A549 (cell line): ENCODE measurements around the gene SEMA7A. TPM values are rescaled to one million over a fixed set of nuclear protein-coding genes. Genes with fewer than 3 reads are reported as not detected.

Experiments used
- ATAC-seq, 2 experiments: fragments of 200-7000 bp in 1 of 2; fragments of >200 bp in 1 of 2; cut with Nextera tagmentation in 1 of 2; cut with Tn5 transposase in 1 of 2; 3 replicates each; pipeline versions ENCODE4 v1.8.0 to v1.9.1; 2018 to 2020; ENCODE audit warnings: mild to moderate bottlenecking in 1 of 2, moderate library complexity in 1 of 2
- CTCF ChIA-PET: fragments of 300-600 bp; sonication (Branson Sonifier 250); formaldehyde crosslinking; extraction: SDS; loops from one replicate; lab custom pipeline; 2021; ENCODE audit warnings: antibody characterized with exemption, inconsistent platforms; lab: Yijun Ruan, JAX
- POLR2A ChIA-PET: fragments of 350-600 bp; formaldehyde crosslinking; extraction: SDS; loops from one replicate; lab custom pipeline; 2021; ENCODE audit warnings: antibody characterized with exemption, inconsistent platforms; lab: Yijun Ruan, JAX
- DNase-seq, 2 experiments: peaks; one replicate each; pipeline versions ENCODE4 v3.0.0 to v3.0.0-alpha.2; 2011 to 2016; ENCODE audit warnings: low read depth in 1 of 2, low spot score in 1 of 2
- FAIRE-seq: peaks from 2 replicates; lab custom pipeline; 2011; peaks lifted over from hg19 to GRCh38; lab: Jason Lieb, UNC
- H3K27ac ChIP-seq, 2 experiments: fragments of >200 bp; sonication (Bioruptor Twin); formaldehyde crosslinking; 3 replicates each; pipeline ENCODE4 v1.5.1; 2016 to 2017
- H3K4me1 ChIP-seq: fragments of >200 bp; sonication (Bioruptor Twin); formaldehyde crosslinking; 3 replicates; pipeline ENCODE4 v1.6.1; 2016
- H3K4me2 ChIP-seq: fragments of >200 bp; sonication (Bioruptor Twin); formaldehyde crosslinking; 3 replicates; pipeline ENCODE4 v1.6.1; 2016
- H3K4me3 ChIP-seq: fragments of >200 bp; sonication (Bioruptor Twin); formaldehyde crosslinking; 3 replicates; pipeline ENCODE4 v1.5.1; 2016
- H3K9me3 ChIP-seq: fragments of >200 bp; sonication (Bioruptor Twin); formaldehyde crosslinking; 3 replicates; pipeline ENCODE4 v1.6.1; 2016
- ATOH8 ChIP-seq: fragments of 250-450 bp; sonication (Bioruptor Pico); IDR thresholded peaks from 2 replicates; pipeline ENCODE4 v1.5.0; 2020; ENCODE audit warnings: low read depth, mild to moderate bottlenecking, moderate library complexity
- CEBPB ChIP-seq, 2 experiments: fragments of >200 bp in 1 of 2; sonication (Bioruptor Twin) in 1 of 2; formaldehyde crosslinking in 1 of 2; IDR thresholded peaks; 2 replicates each; pipeline ENCODE4 v1.6.1; 2012 to 2016
- CHD4 ChIP-seq: fragments of 200-600 bp; sonication (generic); IDR thresholded peaks from 2 replicates; pipeline ENCODE4 v1.6.1; 2016; ENCODE audit warnings: antibody characterized with exemption, mild to moderate bottlenecking, borderline replicate concordance
- ELK1 ChIP-seq: fragments of 150-350 bp; IDR thresholded peaks from 2 replicates; pipeline ENCODE4 v1.6.1; 2014; ENCODE audit warnings: low read depth, mild to moderate bottlenecking, low read length
- FOSL2 ChIP-seq, 2 experiments: fragments of 450-650 bp in 1 of 2; fragments of >200 bp in 1 of 2; sonication (Bioruptor Twin) in 1 of 2; formaldehyde crosslinking; IDR thresholded peaks; 2 replicates each; pipeline versions ENCODE4 v1.5.0 to v1.6.1; 2016 to 2020; ENCODE audit warnings: mild to moderate bottlenecking in 1 of 2, moderate library complexity in 1 of 2
- GATA3 ChIP-seq: IDR thresholded peaks from 2 replicates; pipeline ENCODE4 v1.6.1; 2012; ENCODE audit warnings: borderline replicate concordance
- HEYL ChIP-seq: fragments of 250-450 bp; sonication (Bioruptor Pico); IDR thresholded peaks from 2 replicates; pipeline ENCODE4 v1.8.0; 2021; ENCODE audit warnings: mild to moderate bottlenecking, moderate library complexity
- HOXA7 ChIP-seq: fragments of 250-450 bp; sonication (Bioruptor Pico); IDR thresholded peaks from 2 replicates; pipeline ENCODE4 v1.5.0; 2020; ENCODE audit warnings: mild to moderate bottlenecking, moderate library complexity
- HOXB5 ChIP-seq: fragments of 250-450 bp; sonication (Bioruptor Pico); IDR thresholded peaks from 2 replicates; pipeline ENCODE4 v1.5.0; 2020; ENCODE audit warnings: mild to moderate bottlenecking, moderate library complexity
- KDM1A ChIP-seq: fragments of 200-600 bp; sonication (generic); IDR thresholded peaks from 2 replicates; pipeline ENCODE4 v1.6.1; 2016; ENCODE audit warnings: low read depth, mild to moderate bottlenecking
- MAFK ChIP-seq: fragments of 450-650 bp; IDR thresholded peaks from 2 replicates; pipeline ENCODE4 v1.6.1; 2014; ENCODE audit not compliant: partially characterized antibody
- MAX ChIP-seq: IDR thresholded peaks from 2 replicates; pipeline ENCODE4 v1.6.1; 2012
- NPAS2 ChIP-seq: fragments of 250-450 bp; sonication (Bioruptor Pico); IDR thresholded peaks from 2 replicates; pipeline ENCODE4 v1.8.0; 2022; ENCODE audit warnings: mild to moderate bottlenecking, moderate library complexity, borderline replicate concordance
- NR3C1 ChIP-seq: fragments of >200 bp; sonication (Bioruptor Twin); formaldehyde crosslinking; IDR thresholded peaks from 3 replicates; pipeline ENCODE4 v1.6.1; 2017
- PBX3 ChIP-seq: IDR thresholded peaks from 2 replicates; pipeline ENCODE4 v1.6.1; 2012
- POLR2A ChIP-seq: IDR thresholded peaks from 2 replicates; pipeline ENCODE4 v1.6.1; 2012; ENCODE audit warnings: mild to moderate bottlenecking, low read length
- RAD21 ChIP-seq, 2 experiments: fragments of >200 bp in 1 of 2; sonication (Bioruptor Twin) in 1 of 2; formaldehyde crosslinking in 1 of 2; IDR thresholded peaks in 1 of 2; conservative IDR thresholded peaks in 1 of 2; 2 replicates in 1 of 2; 3 replicates in 1 of 2; pipeline ENCODE4 v1.6.1; 2012 to 2018; ENCODE audit warnings: inconsistent platforms in 1 of 2
- RARB ChIP-seq: fragments of 250-450 bp; sonication (Bioruptor Pico); IDR thresholded peaks from 2 replicates; pipeline ENCODE4 v1.8.0; 2021; ENCODE audit warnings: mild to moderate bottlenecking, moderate library complexity
- REST ChIP-seq: fragments of 200-600 bp; sonication (generic); IDR thresholded peaks from 2 replicates; pipeline ENCODE4 v1.6.1; 2016; ENCODE audit warnings: antibody characterized with exemption, mild to moderate bottlenecking, moderate library complexity
- RNF2 ChIP-seq: fragments of 200-600 bp; sonication (generic); IDR thresholded peaks from 2 replicates; pipeline ENCODE4 v1.6.1; 2016; ENCODE audit warnings: low read depth, mild to moderate bottlenecking, antibody characterized with exemption, moderate library complexity, borderline replicate concordance
- SMC3 ChIP-seq: fragments of >200 bp; sonication (Bioruptor Twin); formaldehyde crosslinking; IDR thresholded peaks from 3 replicates; pipeline ENCODE4 v1.6.1; 2018; ENCODE audit warnings: inconsistent platforms
- TFCP2L1 ChIP-seq: fragments of 250-450 bp; sonication (Bioruptor Pico); IDR thresholded peaks from 2 replicates; pipeline ENCODE4 v1.5.0; 2021; ENCODE audit warnings: mild to moderate bottlenecking
- TP53 ChIP-seq: fragments of 250-450 bp; sonication (Bioruptor Pico); IDR thresholded peaks from 2 replicates; pipeline ENCODE4 v1.5.0; 2021; ENCODE audit warnings: mild to moderate bottlenecking, moderate library complexity
- ZC3H11A ChIP-seq: fragments of 450-650 bp; IDR thresholded peaks from 2 replicates; pipeline ENCODE4 v1.6.1; 2014; ENCODE audit warnings: antibody characterized with exemption, mild to moderate bottlenecking
- WGBS: methylation state at CpG from one replicate; pipeline ENCODE4 v1.1.6; 2017; ENCODE audit errors: missing lambda C conversion rate; 5-methylcytosine and 5-hydroxymethylcytosine counted together
- polyA plus RNA-seq, 4 experiments: library from polyadenylated mRNA; depleted of rRNA in 3 of 4; stranded (reverse); fragments of >200 nt; fragmentation: RNase III in 1 of 4; extraction: RNeasy Plus Mini Kit Qiagen cat#74134 plus additional on column Dnase treatment in 1 of 4; gene quantifications; 2 replicates in 3 of 4; 3 replicates in 1 of 4; pipeline ENCODE4 v1.2.3, GENCODE V29; 2011 to 2017

Gene SEMA7A
- polyA plus RNA-seq, 2 of the 4 experiments (the other 2 are of a cell fraction): 0.44 to 1.2 TPM

- CTCF ChIA-PET: interaction anchor here (0.8 to 2.5 kb wide), 7 partner anchors 9 to 361 kb away, joined by 3 to 16 read pairs (median 4); no protein-coding TSS in a partner anchor
Measured at GRCh38 chr15:74410502-74410901, 23.3 kb downstream of the SEMA7A start.

GRCh38 chr15:74409225-74409624 is 24.5 kb downstream of the SEMA7A start:
- Histone ChIP-seq H3K4me2 (no peak overlapping the region), H3K4me1 (peaks cover 8% of the 10 kb centered on the region; the same call in 1 of the 3 replicates), H3K4me3 (no peak overlapping the region), H3K9me3 (no peaks in the 10 kb centered on the region), H3K27ac (no peak overlapping the region)
- CTCF ChIA-PET: interaction anchor here (1.2 to 2.5 kb wide), 3 partner anchors 8 to 30 kb away, joined by 4 to 16 read pairs (median 4); no protein-coding TSS in a partner anchor
- TF ChIP-seq HEYL (CRISPR knock-in tag) (no peak), PBX3 (no peak), TFCP2L1 (CRISPR knock-in tag) (no peak), CHD4 (no peak), ATOH8 (CRISPR knock-in tag) (no peak), POLR2A (no peak), MAX (no peak), RNF2 (no peak)
- no peak for ATAC-seq
- FAIRE-seq: no peak
- DNase-seq: no peak
- WGBS: 80% methylated on average over 4 of the region's 7 CpGs
- POLR2A ChIA-PET: no interaction called here

More at GRCh38 chr15:74410502-74410901, 23.3 kb downstream of the SEMA7A start:
- FAIRE-seq (no peak), DNase-seq (no peak), ATAC-seq (no peak)
- peaks cover 8% of the 10 kb centered on the region; the same call in 1 of the 3 replicates for H3K4me1 ChIP-seq
- no peak overlapping the region for H3K27ac ChIP-seq
- no peak overlapping the region for H3K4me3 ChIP-seq
- WGBS: 93% methylated on average over 13 of the region's 18 CpGs
- no peak overlapping the region for H3K4me2 ChIP-seq
- no peak for TF ChIP-seq FOSL2 (IDR thresholded peaks at IDR 0.05)
- TF ChIP-seq FOSL2 (CRISPR knock-in tag; IDR thresholded peaks at IDR 0.05): no peak
- TF ChIP-seq HOXA7 (CRISPR knock-in tag): no peak
- TF ChIP-seq CEBPB (IDR thresholded peaks at IDR 0.05): no peak
- no peak for TF ChIP-seq NPAS2 (CRISPR knock-in tag)
- no peak for TF ChIP-seq SMC3
- TF ChIP-seq KDM1A: no peak
- TF ChIP-seq TP53 (CRISPR knock-in tag): no peak
- TF ChIP-seq RNF2: no peak
- TF ChIP-seq MAFK: no peak
- no peak for TF ChIP-seq RAD21 (conservative IDR thresholded peaks at IDR 0.05 in 1 of 2, IDR thresholded peaks at IDR 0.05 in 1 of 2)
- no peak for TF ChIP-seq HOXB5 (CRISPR knock-in tag)
- no peak for TF ChIP-seq GATA3
- TF ChIP-seq ELK1: no peak
- TF ChIP-seq NR3C1: no peak
- no peak for TF ChIP-seq ZC3H11A
- TF ChIP-seq ATOH8 (CRISPR knock-in tag): no peak
- no peak for TF ChIP-seq RARB
- TF ChIP-seq REST: no peak
- no peaks in the 10 kb centered on the region for H3K9me3 ChIP-seq
- POLR2A ChIA-PET: no interaction called here
